GM23248 (cell line): Measurements from ENCODE around the gene TRPM2. TPM values are rescaled to one million over a fixed set of nuclear protein-coding genes. Genes with fewer than 3 reads are reported as not detected.

Source experiments
- DNase-seq: peaks from one replicate; pipeline ENCODE4 v3.0.0-alpha.2; 2015
- H2AFZ ChIP-seq: fragments of 200-600 bp; sonication (generic); 2 replicates; pipeline ENCODE4 v1.6.1; 2016; ENCODE audit warnings: antibody characterized with exemption
- H3F3A ChIP-seq: fragments of 200-600 bp; sonication (generic); 2 replicates; pipeline ENCODE4 v1.6.1; 2016; ENCODE audit warnings: mild to moderate bottlenecking, antibody characterized with exemption, mixed run types; ENCODE audit not compliant: insufficient read depth
- H3K27ac ChIP-seq: fragments of 200-600 bp; sonication (generic); 2 replicates; pipeline ENCODE4 v1.5.1; 2016; ENCODE audit warnings: mild to moderate bottlenecking
- H3K27me3 ChIP-seq: fragments of 200-600 bp; sonication (generic); replicated peaks from 2 replicates; pipeline ENCODE4 v1.6.1; 2016; ENCODE audit warnings: mild to moderate bottlenecking; ENCODE audit not compliant: insufficient read depth
- H3K36me3 ChIP-seq: fragments of 200-600 bp; sonication (generic); 2 replicates; pipeline ENCODE4 v1.6.1; 2016; ENCODE audit warnings: low read depth, mild to moderate bottlenecking
- H3K4me1 ChIP-seq: fragments of 200-600 bp; sonication (generic); 2 replicates; pipeline ENCODE4 v1.6.1; 2016; ENCODE audit warnings: mild to moderate bottlenecking; ENCODE audit not compliant: insufficient read depth
- H3K4me2 ChIP-seq: fragments of 200-600 bp; sonication (generic); one replicate; pipeline ENCODE4 v1.6.1; 2016; ENCODE audit warnings: mild to moderate bottlenecking; ENCODE audit not compliant: unreplicated experiment
- H3K4me3 ChIP-seq: fragments of 200-600 bp; sonication (generic); 2 replicates; pipeline ENCODE4 v1.5.1; 2016; ENCODE audit warnings: mild to moderate bottlenecking
- H3K79me2 ChIP-seq: fragments of 200-600 bp; sonication (generic); 2 replicates; pipeline ENCODE4 v1.6.1; 2016; ENCODE audit warnings: mild to moderate bottlenecking; ENCODE audit not compliant: insufficient read depth
- H3K9ac ChIP-seq: fragments of 200-600 bp; sonication (generic); 2 replicates; pipeline ENCODE4 v1.6.1; 2016; ENCODE audit warnings: mild to moderate bottlenecking
- H3K9me2 ChIP-seq: fragments of 200-600 bp; sonication (generic); 2 replicates; pipeline ENCODE4 v1.6.1; 2016; ENCODE audit warnings: mixed run types, mild to moderate bottlenecking, moderate library complexity; ENCODE audit not compliant: insufficient read depth
- H3K9me3 ChIP-seq: fragments of 200-600 bp; sonication (generic); one replicate; pipeline ENCODE4 v1.6.1; 2017; ENCODE audit warnings: low read depth
- H4K20me1 ChIP-seq: fragments of 200-600 bp; sonication (generic); 2 replicates; pipeline ENCODE4 v1.6.0; 2016; ENCODE audit not compliant: insufficient read depth
- EZH2 ChIP-seq: fragments of 200-600 bp; sonication (generic); IDR thresholded peaks from 2 replicates; pipeline ENCODE4 v1.6.1; 2018; ENCODE audit warnings: antibody characterized with exemption, mild to moderate bottlenecking; ENCODE audit not compliant: insufficient read depth, poor library complexity, severe bottlenecking
- EZH2phosphoT487 ChIP-seq: fragments of 200-600 bp; sonication (generic); IDR thresholded peaks from 2 replicates; pipeline ENCODE4 v1.6.1; 2018; ENCODE audit warnings: antibody characterized with exemption, moderate library complexity, mild to moderate bottlenecking, low read depth; ENCODE audit not compliant: insufficient read depth
- WGBS, 2 experiments: methylation state at CpG; one replicate each; pipeline ENCODE4 v1.1.6; 2015 to 2017; ENCODE audit warnings: low lambda C conversion rate in 2 of 2, low coverage in 1 of 2; ENCODE audit errors: missing lambda C conversion rate in 2 of 2; 5-methylcytosine and 5-hydroxymethylcytosine counted together
- in situ Hi-C: fragments of 300-500 bp; cut with MboI; formaldehyde crosslinking; loops from 2 replicates; pipeline ENCODE4 v1.15.0; 2020
- polyA plus RNA-seq: library from polyadenylated mRNA; unstranded; fragments of >200 nt; fragmentation: Nextera tagmentation; extraction: Ambion mirVana; gene quantifications from 2 replicates; pipeline ENCODE4 v1.2.1, GENCODE V29; 2016
- total RNA-seq: library from RNA; depleted of rRNA; stranded (reverse); fragments of >200 nt; shearing (Covaris generic); gene quantifications from 2 replicates; pipeline ENCODE4 v1.2.3, GENCODE V29; 2014

Gene TRPM2
- total and polyA plus RNA-seq, 2 experiments from 2014 or later = 0.22 TPM; not detected in 1

DNA sequence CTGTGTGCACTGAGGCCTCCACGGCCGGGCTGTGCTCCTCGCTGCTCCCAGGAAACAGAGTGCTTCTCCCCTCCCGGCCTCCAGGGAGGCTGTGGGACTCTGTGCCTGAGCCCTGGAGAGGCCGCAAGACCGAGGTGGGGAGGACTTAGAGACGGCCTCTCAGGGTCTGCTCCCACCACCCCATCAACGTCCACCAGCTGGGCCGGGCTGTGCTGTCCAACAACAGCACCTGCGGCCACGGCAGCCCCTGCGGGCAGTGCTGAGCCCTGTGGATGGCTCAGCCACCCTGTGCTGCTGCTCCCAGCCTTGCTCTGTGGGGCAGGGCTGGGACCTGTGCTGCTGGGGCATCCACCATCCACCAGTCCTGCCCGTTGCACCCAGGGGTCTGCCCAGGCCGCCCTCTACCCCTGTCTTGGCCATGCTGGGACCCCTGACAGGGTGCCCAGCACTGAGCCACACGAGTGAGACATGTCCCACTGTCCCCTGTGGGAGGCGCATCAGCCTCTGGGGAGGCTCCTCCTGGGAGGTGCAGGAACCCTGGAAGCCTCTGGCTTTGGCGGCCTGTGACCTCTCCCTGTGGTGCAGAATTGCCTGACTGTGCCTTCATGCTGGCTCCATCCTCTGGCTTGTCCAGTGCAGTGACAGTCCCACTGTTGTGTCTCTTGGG is 70.7 kb downstream of the TRPM2 start:
- TF ChIP-seq EZH2 (no peak), EZH2phosphoT487 (no peak)
- no peak overlapping the region for H3K4me2 ChIP-seq
- H3K9me2 ChIP-seq = no peaks in the 10 kb centered on the region
- no peaks in the 10 kb centered on the region for H3K9me3 ChIP-seq
- WGBS, 2 experiments = 59 to 62% methylated on average over 13 to 17 of the region's 17 CpGs
- in situ Hi-C loops = no loop called here
- no peak overlapping the region for H3K27ac ChIP-seq
- H2AFZ ChIP-seq = no peak overlapping the region
- H3K4me1 ChIP-seq = no peaks in the 10 kb centered on the region
- H3F3A ChIP-seq = no peaks in the 10 kb centered on the region
- H3K79me2 ChIP-seq = no peaks in the 10 kb centered on the region
- DNase-seq = no peak
- H3K36me3 ChIP-seq = no peaks in the 10 kb centered on the region
- H4K20me1 ChIP-seq = no peaks in the 10 kb centered on the region
- no peak overlapping the region for H3K4me3 ChIP-seq
- no peaks in the 10 kb centered on the region for H3K27me3 ChIP-seq
- H3K9ac ChIP-seq = no peak overlapping the region

DNA sequence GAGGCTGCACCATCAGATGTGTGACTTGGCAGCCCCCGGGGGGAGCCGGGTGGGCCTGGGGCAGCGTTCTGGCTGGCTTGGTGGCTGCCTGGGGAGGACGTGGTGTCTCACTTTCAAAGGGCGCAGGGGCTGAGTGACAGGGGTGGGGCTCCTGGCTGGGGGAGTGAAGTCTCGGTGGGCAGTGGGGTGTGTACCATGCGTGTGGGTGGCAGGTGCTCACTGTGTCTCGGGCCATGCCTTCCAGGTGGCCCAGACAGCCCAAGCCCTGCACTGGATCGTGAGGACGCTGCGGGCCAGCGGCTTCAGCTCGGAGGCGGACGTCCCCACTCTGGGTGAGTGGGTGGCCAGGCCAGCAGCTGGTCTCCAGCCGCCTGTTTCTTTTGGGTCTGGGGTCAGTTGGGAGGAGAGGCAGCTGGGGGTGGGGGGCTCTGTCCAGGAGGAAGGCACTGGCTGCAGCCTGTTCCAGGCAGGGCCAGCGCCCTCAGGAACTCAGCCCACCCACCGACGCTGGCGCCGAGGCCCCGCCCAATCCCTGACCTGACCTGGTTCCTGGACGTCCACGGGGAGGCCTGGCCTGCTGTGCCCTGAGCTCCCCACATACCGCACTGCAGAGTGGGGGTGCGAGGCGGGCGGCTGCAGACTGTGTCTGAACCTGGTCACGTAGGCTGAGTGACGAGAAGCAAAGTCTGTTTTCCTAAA is 71.3 kb downstream of the TRPM2 start:
- Histone ChIP-seq H4K20me1 (no peaks in the 10 kb centered on the region), H2AFZ (no peak overlapping the region), H3K79me2 (no peaks in the 10 kb centered on the region), H3K9ac (no peak overlapping the region), H3K4me1 (no peaks in the 10 kb centered on the region), H3K27me3 (no peaks in the 10 kb centered on the region), H3K36me3 (no peaks in the 10 kb centered on the region), H3K4me3 (no peak overlapping the region), H3K27ac (no peak overlapping the region), H3K9me3 (no peaks in the 10 kb centered on the region), H3F3A (no peaks in the 10 kb centered on the region), H3K9me2 (no peaks in the 10 kb centered on the region), H3K4me2 (no peak overlapping the region)
- in situ Hi-C loops = no loop called here
- no peak for DNase-seq
- TF ChIP-seq EZH2 = no peak
- TF ChIP-seq EZH2phosphoT487 = no peak
- 51 to 58% methylated on average over 24 to 27 of the region's 30 CpGs for WGBS, 2 experiments

DNA sequence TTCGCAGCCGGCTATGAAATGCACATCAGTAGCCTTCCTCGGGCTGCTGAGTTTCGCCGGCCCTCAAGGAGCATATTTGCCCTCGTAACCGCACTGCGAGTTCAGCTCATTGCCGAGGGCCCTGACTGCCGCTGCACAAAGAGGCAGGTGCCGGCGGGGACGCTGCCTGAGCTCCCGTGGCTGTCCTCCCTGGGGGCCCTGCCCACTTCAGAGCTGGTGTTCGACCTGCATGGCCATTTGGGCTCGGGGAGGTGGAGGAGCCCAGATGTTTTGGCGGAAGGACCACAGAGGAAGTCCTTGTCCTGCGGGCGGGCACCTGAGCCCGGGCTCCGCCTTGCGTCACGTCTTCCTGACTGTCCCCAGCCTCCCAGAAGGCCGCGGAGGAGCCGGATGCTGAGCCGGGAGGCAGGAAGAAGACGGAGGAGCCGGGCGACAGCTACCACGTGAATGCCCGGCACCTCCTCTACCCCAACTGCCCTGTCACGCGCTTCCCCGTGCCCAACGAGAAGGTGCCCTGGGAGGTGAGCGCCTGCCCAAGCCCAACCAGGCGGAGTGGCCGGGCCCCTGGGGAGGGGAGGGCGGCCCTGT is 72.0 kb downstream of the TRPM2 start:
- 64 to 66% methylated on average over 37 to 40 of the region's 40 CpGs for WGBS, 2 experiments
- no peaks in the 10 kb centered on the region for H3K36me3 ChIP-seq
- no peak overlapping the region for H3K27ac ChIP-seq
- in situ Hi-C loops = no loop called here
- no peaks in the 10 kb centered on the region for H3K9me2 ChIP-seq
- H4K20me1 ChIP-seq = no peaks in the 10 kb centered on the region
- H3K4me1 ChIP-seq = no peaks in the 10 kb centered on the region
- TF ChIP-seq EZH2 (no peak), EZH2phosphoT487 (no peak)
- H3F3A ChIP-seq = no peaks in the 10 kb centered on the region
- DNase-seq = no peak
- H3K4me2 ChIP-seq = no peak overlapping the region
- H3K4me3 ChIP-seq = no peak overlapping the region
- no peaks in the 10 kb centered on the region for H3K9me3 ChIP-seq
- no peak overlapping the region for H3K9ac ChIP-seq
- no peaks in the 10 kb centered on the region for H3K79me2 ChIP-seq
- H2AFZ ChIP-seq = no peak overlapping the region
- no peaks in the 10 kb centered on the region for H3K27me3 ChIP-seq

DNA sequence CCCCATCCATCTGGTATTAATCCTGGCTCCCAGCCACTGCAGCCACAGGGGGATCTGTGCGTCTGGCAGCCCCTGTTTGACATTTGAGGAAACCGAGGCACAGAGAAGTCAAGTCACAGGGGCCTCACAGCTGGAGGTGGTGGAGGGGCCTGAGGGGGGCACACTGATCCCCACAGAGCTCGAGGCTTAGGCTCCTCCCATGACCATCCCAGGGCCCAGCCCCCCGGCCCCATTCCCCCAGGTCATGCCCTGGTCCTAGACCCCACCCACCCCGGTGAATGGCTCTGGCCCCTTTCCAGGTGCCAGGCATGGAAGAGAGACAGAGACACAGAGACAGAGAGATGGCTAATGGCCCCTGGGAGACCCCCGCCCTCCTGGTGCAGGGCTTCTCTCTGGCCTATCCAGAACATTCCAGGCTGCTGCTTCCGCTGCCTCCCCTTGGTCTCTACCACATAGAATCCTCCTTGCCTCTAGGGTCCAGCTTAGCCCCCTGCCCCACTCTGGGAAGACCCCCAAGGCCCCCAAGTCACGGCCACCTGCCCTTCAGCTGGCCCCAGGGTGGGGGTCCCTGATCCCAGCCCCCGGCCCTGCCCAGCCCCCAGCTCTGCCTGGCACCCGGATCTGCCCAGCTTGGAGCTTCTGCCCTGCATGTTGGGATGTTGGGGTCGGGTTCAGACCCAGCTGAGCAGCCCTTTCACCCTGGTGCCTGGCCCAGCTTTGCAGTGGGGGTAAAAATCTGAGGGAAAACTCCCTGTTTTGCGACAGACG is 72.7 kb downstream of the TRPM2 start:
- no peak overlapping the region for H3K9ac ChIP-seq
- DNase-seq = no peak
- 47 to 53% methylated on average over 10 to 13 of the region's 13 CpGs for WGBS, 2 experiments
- H4K20me1 ChIP-seq = no peaks in the 10 kb centered on the region
- TF ChIP-seq EZH2 = no peak
- TF ChIP-seq EZH2phosphoT487 = no peak
- H3K27ac ChIP-seq = no peak overlapping the region
- in situ Hi-C loops = no loop called here
- no peak overlapping the region for H2AFZ ChIP-seq
- no peak overlapping the region for H3K4me2 ChIP-seq
- H3K4me1 ChIP-seq = no peaks in the 10 kb centered on the region
- no peaks in the 10 kb centered on the region for H3K9me2 ChIP-seq
- no peaks in the 10 kb centered on the region for H3K27me3 ChIP-seq
- no peaks in the 10 kb centered on the region for H3K79me2 ChIP-seq
- no peaks in the 10 kb centered on the region for H3K9me3 ChIP-seq
- H3K4me3 ChIP-seq = no peak overlapping the region
- no peaks in the 10 kb centered on the region for H3K36me3 ChIP-seq
- no peaks in the 10 kb centered on the region for H3F3A ChIP-seq
